KG1 (cell line): ENCODE results near the gene SLC16A8.

Experiments
- DNase-seq: peaks from one replicate; lab custom pipeline; 2025; lab: John Stamatoyannopoulos, UW

SLC16A8 gene

GRCh38 chr22:38111925-38112355 lies 28.0 kb upstream of the SLC16A8 start:
- no peak for DNase-seq

GRCh38 chr22:38110863-38111852 lies 27.2 kb upstream of the SLC16A8 start:
- no peak for DNase-seq

- DNase-seq = no peak
Measured at GRCh38 chr22:38110008-38110862, 26.3 kb upstream of the SLC16A8 start, which contains the start of gene BAIAP2L2. Gene BAIAP2L2 (minus strand): TSS chr22:38110684. CDS start chr22:38110525, 159 bp downstream.

GRCh38 chr22:38109371-38110001 lies 25.5 kb upstream of the SLC16A8 start:
- DNase-seq = no peak

- DNase-seq = no peak
Measured at GRCh38 chr22:38108561-38109319, 24.8 kb upstream of the SLC16A8 start.

- no peak for DNase-seq
Measured at GRCh38 chr22:38107692-38108515, 23.9 kb upstream of the SLC16A8 start.

- DNase-seq = no peak
Measured at GRCh38 chr22:38106814-38107578, 23.0 kb upstream of the SLC16A8 start.

GRCh38 chr22:38104084-38104483 lies 20.1 kb upstream of the SLC16A8 start:
- DNase-seq = no peak

- DNase-seq = no peak
Measured at GRCh38 chr22:38103641-38104040, 19.7 kb upstream of the SLC16A8 start.

- DNase-seq = no peak
Measured at GRCh38 chr22:38098410-38099249, 14.6 kb upstream of the SLC16A8 start.

- DNase-seq = no peak
Measured at GRCh38 chr22:38097557-38098409, 13.8 kb upstream of the SLC16A8 start.

GRCh38 chr22:38097058-38097457 lies 13.1 kb upstream of the SLC16A8 start:
- no peak for DNase-seq

GRCh38 chr22:38089474-38089851 lies 5.5 kb upstream of the SLC16A8 start:
- DNase-seq = no peak

- DNase-seq = no peak
Measured at GRCh38 chr22:38088629-38089473, 4.9 kb upstream of the SLC16A8 start.

- DNase-seq = no peak
Measured at GRCh38 chr22:38087855-38088254, 3.9 kb upstream of the SLC16A8 start.

GRCh38 chr22:38086942-38087341 lies 3.0 kb upstream of the SLC16A8 start:
- DNase-seq = no peak
